HG02852 (cell line): ENCODE measurements around the gene CCDC12.
"Not testable (repeated sequence)": the region's sequence is repeated elsewhere in the genome, so short reads cannot be mapped to it uniquely, and the experiment has no call there.

ENCODE experiments used
- ATAC-seq: cut with Tn5 transposase; IDR thresholded peaks from one replicate; pipeline ENCODE4 v1.9.1; 2021; ENCODE audit warnings: mild to moderate bottlenecking, moderate library complexity; ENCODE audit not compliant: unreplicated experiment

The CCDC12 gene

GRCh38 chr3:46926871-46927717 lies 49.5 kb downstream of the CCDC12 start:
- ATAC-seq: peak; percentile 60

- ATAC-seq: no peak
Observed at GRCh38 chr3:46926447-46926846, 50.1 kb downstream of the CCDC12 start.

DNA sequence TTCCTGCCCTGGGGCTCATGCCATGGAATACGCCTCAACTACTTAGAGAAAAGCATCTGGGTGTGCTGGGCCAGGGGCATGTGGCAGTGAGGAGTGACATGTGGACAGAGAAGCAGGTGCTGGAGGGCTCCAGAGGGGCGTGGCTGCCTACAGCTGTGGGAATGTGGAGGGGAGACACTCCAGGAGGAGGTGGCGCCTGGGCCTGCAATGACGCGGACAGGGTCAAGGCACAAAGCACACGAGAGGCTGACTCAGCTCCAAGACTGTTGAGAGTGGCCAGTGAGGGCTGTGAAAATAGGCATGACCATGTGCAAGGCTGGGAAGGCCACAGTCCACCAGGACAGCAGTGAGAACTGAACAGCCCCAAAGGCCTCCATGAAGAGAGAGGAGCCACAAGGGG lies 50.5 kb downstream of the CCDC12 start:
- no peak for ATAC-seq

GRCh38 chr3:46925585-46925934 lies 51.0 kb downstream of the CCDC12 start:
- no peak for ATAC-seq

GRCh38 chr3:46924921-46925584 lies 51.5 kb downstream of the CCDC12 start:
- ATAC-seq: no peak

DNA sequence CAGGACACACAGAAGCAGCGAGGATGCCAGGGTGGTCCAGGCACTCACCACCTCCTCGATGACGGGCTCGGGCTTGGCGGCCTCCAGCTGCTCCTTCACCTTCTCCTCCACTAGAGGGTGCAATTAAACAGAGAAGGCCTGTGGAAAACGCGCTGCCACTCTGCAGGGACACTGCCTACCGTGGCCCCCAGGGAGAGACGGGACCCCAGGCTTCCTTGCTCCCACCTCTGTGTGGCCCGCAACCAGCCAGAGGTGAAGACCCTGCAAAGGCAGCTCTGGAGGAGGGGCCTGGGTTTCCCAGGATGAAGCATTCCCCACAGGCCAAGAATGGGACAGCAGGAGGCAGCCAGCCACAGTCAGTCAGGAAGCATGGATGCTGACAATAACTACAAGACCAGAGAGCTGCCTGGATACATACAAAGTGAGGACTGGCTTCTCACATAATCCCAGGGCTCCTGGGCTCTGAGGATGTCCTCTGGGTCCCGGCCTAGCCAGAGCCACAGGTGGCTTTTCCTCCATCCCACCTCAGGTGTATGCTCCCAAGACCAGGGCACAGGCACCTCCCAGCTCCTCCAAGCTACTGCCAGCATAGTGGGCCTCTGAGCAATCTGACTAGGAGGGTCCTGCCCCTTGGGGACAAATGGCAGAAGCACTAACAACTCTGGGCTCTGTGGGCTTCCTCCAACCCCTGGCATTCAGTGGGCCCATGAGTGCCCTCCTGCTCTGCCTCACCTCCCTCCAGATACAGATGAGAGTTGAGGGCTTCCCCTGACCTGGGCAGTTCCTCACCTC lies 52.8 kb downstream of the CCDC12 start:
- no peak for ATAC-seq

GRCh38 chr3:46922871-46923558 lies 53.5 kb downstream of the CCDC12 start:
- no peak for ATAC-seq

DNA sequence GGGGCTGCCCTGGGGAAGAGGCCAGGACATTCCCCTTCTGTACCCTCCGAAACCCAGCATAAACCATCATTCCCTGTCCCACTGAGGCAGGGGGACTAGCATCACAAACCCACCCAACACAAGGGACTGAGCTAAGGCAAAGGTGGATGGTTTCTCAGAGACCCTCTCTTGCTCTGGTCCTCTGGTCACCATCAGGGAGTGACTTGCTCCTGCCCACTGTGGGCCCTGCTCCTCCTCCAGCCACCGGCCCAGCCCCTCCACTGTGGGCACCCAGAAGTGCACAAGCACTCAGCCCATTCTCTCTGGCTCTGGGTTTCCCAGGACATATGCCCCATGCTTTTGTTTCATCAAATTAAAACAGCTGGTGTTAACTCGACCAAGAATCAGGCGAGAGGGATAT lies 54.1 kb downstream of the CCDC12 start:
- no peak for ATAC-seq

GRCh38 chr3:46921871-46922271 lies 54.7 kb downstream of the CCDC12 start:
- no peak for ATAC-seq

DNA sequence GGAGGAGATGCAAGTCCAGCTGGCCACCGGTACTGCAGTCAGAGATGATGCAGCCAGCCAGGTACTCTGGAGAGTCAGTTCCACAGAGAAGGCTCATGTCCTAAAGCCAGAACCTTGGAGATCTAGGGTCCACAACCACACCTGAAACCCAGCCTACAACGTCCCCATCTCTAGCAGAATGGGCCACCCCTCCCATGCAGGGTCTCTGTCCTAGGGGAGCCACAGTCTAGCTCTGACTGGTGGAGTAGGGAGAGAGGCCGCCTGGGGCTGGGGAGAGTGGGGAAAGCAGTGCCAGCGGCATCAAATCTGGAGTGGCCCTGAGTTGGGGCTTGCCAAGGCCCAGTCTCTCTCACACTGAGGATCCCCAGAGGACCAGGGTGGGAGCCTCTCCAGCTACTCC lies 55.5 kb downstream of the CCDC12 start:
- no peak for ATAC-seq

- no peak for ATAC-seq
Observed at GRCh38 chr3:46918634-46919033, 57.9 kb downstream of the CCDC12 start.

- ATAC-seq: no peak
Observed at GRCh38 chr3:46918202-46918601, 58.3 kb downstream of the CCDC12 start.

GRCh38 chr3:46917257-46917656 lies 59.3 kb downstream of the CCDC12 start:
- ATAC-seq: no peak

DNA sequence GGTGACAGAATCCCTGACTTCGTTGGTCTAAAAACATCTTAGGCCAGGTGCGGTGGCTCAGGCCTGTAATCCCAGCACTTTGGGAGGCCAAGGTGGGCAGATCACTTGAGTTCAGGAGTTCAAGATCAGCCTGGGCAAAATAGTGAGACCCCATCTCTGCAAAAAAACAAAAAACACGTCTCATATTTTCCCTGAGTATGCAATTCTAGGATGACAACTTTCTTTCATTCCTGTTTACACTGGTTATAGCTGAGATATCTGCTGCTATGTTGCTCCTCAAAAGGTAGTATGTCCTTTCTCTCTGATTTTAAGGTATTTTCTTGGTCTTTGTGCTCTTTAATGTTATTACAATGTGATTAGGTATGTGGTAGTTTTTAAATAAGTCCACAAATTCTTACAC lies 59.7 kb downstream of the CCDC12 start:
- no peak for ATAC-seq

GRCh38 chr3:46916278-46916677 lies 60.3 kb downstream of the CCDC12 start:
- no peak for ATAC-seq

DNA sequence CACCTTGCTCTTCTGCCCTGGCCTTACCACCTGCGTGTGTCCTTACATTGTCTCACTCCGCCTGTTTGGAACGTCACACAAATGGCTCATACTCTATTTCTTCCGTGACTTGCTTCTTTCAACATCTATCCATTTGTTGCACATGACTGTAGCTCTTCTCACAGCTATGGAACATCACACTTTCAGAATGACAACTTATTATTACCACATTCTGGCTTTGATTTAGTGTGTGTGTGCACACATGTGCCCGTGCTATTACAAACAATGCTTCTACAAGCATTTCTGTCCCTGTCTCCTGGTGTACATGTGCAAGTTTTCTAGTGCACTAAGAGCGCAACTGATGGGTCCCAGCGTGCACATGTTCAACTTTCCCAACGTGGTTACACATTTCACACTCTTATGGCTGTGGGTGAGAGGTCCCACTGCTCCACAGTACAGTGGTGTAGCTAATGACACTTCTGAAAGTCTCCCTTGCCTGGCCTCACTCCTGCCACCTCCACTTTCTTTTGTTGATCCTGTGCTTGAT lies 61.2 kb downstream of the CCDC12 start:
- ATAC-seq: no peak

DNA sequence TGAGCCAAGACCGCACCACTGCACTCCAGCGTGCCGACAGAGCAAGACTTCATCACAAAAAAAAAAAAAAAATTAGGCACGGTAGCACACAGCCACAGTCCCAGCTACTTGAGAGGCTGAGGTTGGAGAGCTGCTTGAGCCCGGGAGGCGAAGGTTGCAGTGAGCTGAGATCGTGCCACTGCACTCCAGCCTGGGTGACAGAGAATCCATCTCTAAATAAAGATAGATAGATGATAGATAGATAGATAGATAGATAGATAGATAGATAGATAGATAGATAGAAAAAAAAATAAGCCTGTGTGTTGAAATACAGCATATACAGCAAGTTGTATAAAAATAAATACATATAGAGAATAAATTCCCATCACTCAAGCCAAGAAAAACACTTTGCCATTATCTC lies 61.7 kb downstream of the CCDC12 start:
- ATAC-seq: no peak

DNA sequence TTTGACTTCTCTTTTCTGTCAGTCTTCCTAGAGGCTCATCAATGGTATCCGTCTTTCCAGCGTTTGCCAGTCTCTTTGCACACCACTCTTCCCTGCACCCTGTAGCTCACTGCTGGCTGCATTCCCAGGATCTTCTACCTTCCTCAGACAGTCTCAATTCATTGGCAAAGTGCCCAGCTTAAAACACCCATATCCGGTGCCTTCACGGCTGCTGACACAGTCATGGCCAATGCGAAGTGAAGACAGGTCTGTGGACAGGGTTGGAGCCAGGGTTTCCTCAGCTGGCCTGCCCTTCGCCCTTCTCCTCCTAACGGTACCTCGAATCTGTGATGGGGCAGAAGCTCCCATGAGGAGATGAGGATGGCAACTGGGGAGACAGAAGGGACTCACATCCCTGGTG lies 62.9 kb downstream of the CCDC12 start:
- ATAC-seq: no peak

- no peak for ATAC-seq
Observed at GRCh38 chr3:46912986-46913385, 63.6 kb downstream of the CCDC12 start.

- ATAC-seq: not testable (repeated sequence)
Observed at GRCh38 chr3:46910914-46911313, 65.6 kb downstream of the CCDC12 start.
